Measurements from ENCODE around the gene HELZ. TPM values are rescaled to one million over a fixed set of nuclear protein-coding genes. Genes with fewer than 3 reads are reported as not detected.

HELZ gene
- polyA plus RNA-seq, 3 donors, result 24.8 to 44.1 (median 39.9) TPM

GRCh38 chr17:67241719-67242341 is 3.2 kb downstream of the HELZ start:
- Histone ChIP-seq H3K4me1 (ENCODE audit: control insufficient read depth in 1 of 2, insufficient read depth in 2 of 2, low read length in 2 of 2) (peaks cover 28 to 50% of the 10 kb centered on the region in 2 donors), H4K20me1 (ENCODE audit: insufficient read depth, low read length) (peaks cover 77% of the 10 kb centered on the region), H2AFZ (ENCODE audit: insufficient read depth, low read depth, low read length, poor library complexity, severe bottlenecking) (no peak overlapping the region), H3K9ac (ENCODE audit: insufficient read depth, low read length, poor library complexity, severe bottlenecking) (no peak overlapping the region), H3K4me3 (replicated peaks in 1 of 3; ENCODE audit: low read depth in 2 of 3, low read length in 3 of 3) (no peak overlapping the region), H3K27me3 (ENCODE audit: control insufficient read depth in 2 of 2, insufficient read depth in 2 of 2, low read length in 2 of 2) (no peaks in the 10 kb centered on the region), H3K79me2 (ENCODE audit: insufficient read depth, low read length) (peaks cover 97% of the 10 kb centered on the region), H3K9me3 (replicated peaks in 1 of 2; ENCODE audit: control insufficient read depth in 1 of 2, insufficient read depth in 1 of 2, low read length in 2 of 2) (no peaks in the 10 kb centered on the region), H3K4me2 (replicated peaks; ENCODE audit: extremely low read depth, low read length, poor library complexity, severe bottlenecking) (peak overlapping the region; percentile 7), H3K36me3 (replicated peaks in 1 of 2; ENCODE audit: control insufficient read depth in 1 of 2, insufficient read depth in 2 of 2, low read length in 2 of 2) (peaks cover 28 to 46% of the 10 kb centered on the region in 2 donors), H3K27ac (ENCODE audit: low read depth in 1 of 2, low read length in 2 of 2) (peak overlapping the region in 1 of 2 donors; percentile 32)
- 71% methylated on average over 1 of the region's 7 CpGs for WGBS (ENCODE audit: insufficient coverage)
- no peak for TF ChIP-seq CTCF (IDR thresholded peaks at IDR 0.05)
- peak overlapping the region in 3 of 7 donors; percentile 34 to 75 (median 46) for H3K27ac Mint-ChIP-seq
- H3K4me1 Mint-ChIP-seq, result peaks cover 49% of the 10 kb centered on the region
- H3K27me3 Mint-ChIP-seq (ENCODE audit: low read depth in 3 of 3), result no peaks in the 10 kb centered on the region
- intact Hi-C loops (cut with micrococcal nuclease), result loop anchor here in 1 of 2 donors (10.0 kb wide), 1 partner anchor 123 kb away; the partner anchor contains the start of gene PSMD12
- no peaks in the 10 kb centered on the region for H3K9me3 Mint-ChIP-seq
- DNase-seq, result no peak
- H3K36me3 Mint-ChIP-seq, result peaks cover 37 to 44% of the 10 kb centered on the region in 2 donors
- no peak overlapping the region for H3K4me3 Mint-ChIP-seq

GRCh38 chr17:67239597-67239996 is 5.4 kb downstream of the HELZ start:
- H2AFZ ChIP-seq (ENCODE audit: insufficient read depth, low read depth, low read length, poor library complexity, severe bottlenecking), result no peak overlapping the region
- H3K4me3 ChIP-seq (replicated peaks in 1 of 3; ENCODE audit: low read depth in 2 of 3, low read length in 3 of 3), result no peak overlapping the region
- peaks cover 54 to 64% of the 10 kb centered on the region in 2 donors for H3K36me3 Mint-ChIP-seq
- H3K27ac Mint-ChIP-seq, result peak overlapping the region in 1 of 7 donors; percentile 75
- peaks cover 47% of the 10 kb centered on the region for H3K4me1 Mint-ChIP-seq
- H3K9ac ChIP-seq (ENCODE audit: insufficient read depth, low read length, poor library complexity, severe bottlenecking), result no peak overlapping the region
- H3K27me3 ChIP-seq (ENCODE audit: control insufficient read depth in 2 of 2, insufficient read depth in 2 of 2, low read length in 2 of 2), result no peaks in the 10 kb centered on the region
- no peaks in the 10 kb centered on the region for H3K9me3 ChIP-seq (replicated peaks in 1 of 2; ENCODE audit: control insufficient read depth in 1 of 2, insufficient read depth in 1 of 2, low read length in 2 of 2)
- H3K79me2 ChIP-seq (ENCODE audit: insufficient read depth, low read length), result peaks cover 95% of the 10 kb centered on the region
- no CpG with 5 or more reads among the region's 3 CpGs for WGBS (ENCODE audit: insufficient coverage)
- H3K27me3 Mint-ChIP-seq (ENCODE audit: low read depth in 3 of 3), result no peaks in the 10 kb centered on the region
- no peak for DNase-seq
- H3K36me3 ChIP-seq (replicated peaks in 1 of 2; ENCODE audit: control insufficient read depth in 1 of 2, insufficient read depth in 2 of 2, low read length in 2 of 2), result peaks cover 44 to 68% of the 10 kb centered on the region in 2 donors
- H4K20me1 ChIP-seq (ENCODE audit: insufficient read depth, low read length), result peaks cover 97% of the 10 kb centered on the region
- intact Hi-C loops (cut with micrococcal nuclease), result loop anchor here in 1 of 2 donors (10.0 kb wide), 1 partner anchor 45 kb away; no protein-coding TSS in a partner anchor
- peak overlapping the region in 1 of 2 donors; percentile 58 for H3K27ac ChIP-seq (ENCODE audit: low read depth in 1 of 2, low read length in 2 of 2)
- H3K4me2 ChIP-seq (replicated peaks; ENCODE audit: extremely low read depth, low read length, poor library complexity, severe bottlenecking), result no peak overlapping the region
- H3K4me3 Mint-ChIP-seq, result no peak overlapping the region
- H3K9me3 Mint-ChIP-seq, result no peaks in the 10 kb centered on the region
- no peak for TF ChIP-seq CTCF (IDR thresholded peaks at IDR 0.05)
- peaks cover 22 to 41% of the 10 kb centered on the region in 2 donors for H3K4me1 ChIP-seq (ENCODE audit: control insufficient read depth in 1 of 2, insufficient read depth in 2 of 2, low read length in 2 of 2)

Data from CD14-positive monocyte (primary cell).